K562 (cell line): ENCODE measurements around the gene AMN1. TPM values are rescaled to one million over a fixed set of nuclear protein-coding genes. Genes with fewer than 3 reads are reported as not detected.

Source experiments
- ATAC-seq: fragments of 200-7000 bp; cut with Tn5 transposase; 3 replicates; pipeline ENCODE4 v1.9.1; 2020; ENCODE audit warnings: moderate library complexity
- BruUV-seq: library from RNA; stranded (reverse); fragments of 400-500 nt; replicated peaks from 2 replicates; lab custom pipeline; 2021; lab: Mats Ljungman, UMichigan
- CTCF ChIA-PET: fragments of 300-600 bp; formaldehyde crosslinking; extraction: SDS; loops from one replicate; lab custom pipeline; 2021; ENCODE audit warnings: low intra/inter-chr PET ratio; lab: Yijun Ruan, JAX
- POLR2A ChIA-PET: fragments of 300-600, 350-650 bp; sonication (Branson Sonifier 250); formaldehyde crosslinking; extraction: SDS; loops from one replicate; lab custom pipeline; 2021; ENCODE audit warnings: antibody characterized with exemption, inconsistent platforms; lab: Yijun Ruan, JAX
- DNase-seq, 4 experiments: peaks; one replicate each; pipeline versions ENCODE4 v3.0.0 to v3.0.0-alpha.2; 2011 to 2018; ENCODE audit warnings: low spot score in 3 of 4, mixed read lengths in 3 of 4; ENCODE audit errors: extremely low read depth in 1 of 4
- FAIRE-seq: peaks from 2 replicates; lab custom pipeline; 2011; peaks lifted over from hg19 to GRCh38; lab: Jason Lieb, UNC
- H2AFZ ChIP-seq: 2 replicates; pipeline ENCODE4 v1.6.0; 2011; ENCODE audit warnings: low read depth, low read length, control low read depth, inconsistent platforms
- H3K27ac ChIP-seq: fragments of 200-600 bp; 3 replicates; pipeline ENCODE4 v1.8.0; 2011; ENCODE audit warnings: low read depth, mild to moderate bottlenecking, control low read depth, inconsistent platforms, low read length, moderate library complexity, mixed read lengths; ENCODE audit errors: extremely low read depth
- H3K27me3 ChIP-seq, 2 experiments: fragments of 300-600 bp in 1 of 2; 2 replicates in 1 of 2; 3 replicates in 1 of 2; pipeline versions ENCODE4 v1.6.0 to v1.8.0; 2011; ENCODE audit warnings: inconsistent platforms in 2 of 2, low read length in 2 of 2, mild to moderate bottlenecking in 1 of 2, mixed read lengths in 1 of 2, moderate library complexity in 1 of 2; ENCODE audit not compliant: control insufficient read depth in 2 of 2, insufficient read depth in 2 of 2
- H3K36me3 ChIP-seq: fragments of 300-600 bp; 3 replicates; pipeline ENCODE4 v1.8.0; 2011; ENCODE audit warnings: mild to moderate bottlenecking, low read length, inconsistent platforms; ENCODE audit not compliant: control insufficient read depth, insufficient read depth
- H3K4me1 ChIP-seq, 2 experiments: fragments of 200-600 bp in 1 of 2; replicated peaks in 1 of 2; 2 replicates in 1 of 2; 3 replicates in 1 of 2; pipeline versions ENCODE4 v1.5.1 to v1.8.0; 2011; ENCODE audit warnings: inconsistent platforms in 2 of 2, low read length in 2 of 2, mild to moderate bottlenecking in 1 of 2, mixed read lengths in 1 of 2, moderate library complexity in 1 of 2; ENCODE audit not compliant: control insufficient read depth in 2 of 2, insufficient read depth in 2 of 2
- H3K4me2 ChIP-seq: 2 replicates; pipeline ENCODE4 v1.6.1; 2011; ENCODE audit warnings: low read length, control low read depth, inconsistent platforms, mixed read lengths; ENCODE audit not compliant: insufficient read depth
- H3K4me3 ChIP-seq: fragments of 200-600 bp; sonication (generic), shearing (Covaris generic); 2 replicates; pipeline ENCODE4 v1.5.1; 2016; ENCODE audit warnings: control low read depth, inconsistent platforms
- H3K79me2 ChIP-seq: fragments of 200-600 bp; 3 replicates; pipeline ENCODE4 v1.8.0; 2011; ENCODE audit warnings: low read length, inconsistent platforms; ENCODE audit not compliant: control insufficient read depth, insufficient read depth
- H3K9ac ChIP-seq, 2 experiments: 2 replicates each; pipeline versions ENCODE4 v1.6.0 to v1.6.1; 2011; ENCODE audit warnings: low read depth in 2 of 2, low read length in 2 of 2, control low read depth in 1 of 2, inconsistent platforms in 1 of 2, mild to moderate bottlenecking in 1 of 2, mixed read lengths in 1 of 2; ENCODE audit not compliant: insufficient read depth in 1 of 2
- H3K9me1 ChIP-seq: one replicate; pipeline ENCODE4 v1.6.0; 2011; ENCODE audit warnings: inconsistent platforms, mild to moderate bottlenecking, low read length, moderate library complexity; ENCODE audit not compliant: control insufficient read depth, insufficient read depth
- H3K9me3 ChIP-seq: replicated peaks from 2 replicates; pipeline ENCODE4 v1.5.1; 2011; ENCODE audit warnings: low read depth, low read length, inconsistent platforms; ENCODE audit not compliant: control insufficient read depth, insufficient read depth
- H4K20me1 ChIP-seq: replicated peaks from 2 replicates; pipeline ENCODE4 v1.6.1; 2011; ENCODE audit warnings: low read length, inconsistent platforms, mixed read lengths; ENCODE audit not compliant: control insufficient read depth, insufficient read depth
- E4F1 ChIP-seq: fragments of 250-450 bp; sonication (Bioruptor Pico); IDR thresholded peaks from 2 replicates; pipeline ENCODE4 v1.5.0; 2021; ENCODE audit warnings: mild to moderate bottlenecking, borderline replicate concordance
- WGBS: fragments of 100-300 bp; shearing (Covaris generic); methylation state at CpG from one replicate; pipeline ENCODE4 v1.1.6; 2016; ENCODE audit warnings: low coverage, mixed read lengths; ENCODE audit not compliant: insufficient coverage; ENCODE audit errors: missing lambda C conversion rate; 5-methylcytosine and 5-hydroxymethylcytosine counted together
- in situ Hi-C: fragments of 300-500 bp; cut with MboI; formaldehyde crosslinking; loops from 4 replicates; pipeline ENCODE4 v1.15.0; 2018; ENCODE audit warnings: inconsistent platforms, mixed read lengths
- intact Hi-C: fragments of 100-400 bp; cut with micrococcal nuclease; formaldehyde crosslinking; loops from 2 replicates; pipeline ENCODE4 v1.14.2; 2022
- polyA plus RNA-seq, 8 experiments: library from polyadenylated mRNA; depleted of rRNA in 4 of 8; stranded (reverse) in 5 of 8; unstranded in 3 of 8; fragments of >200 nt; fragmentation: Nextera tagmentation in 2 of 8; fragmentation: Illumina TruSeq in 1 of 8; extraction: Ambion mirVana in 2 of 8; extraction: Trizol in 1 of 8; gene quantifications; 2 replicates each; pipeline versions ENCODE4 v1.2.1 to v1.2.3, GENCODE V29; 2011 to 2014; ENCODE audit warnings: inconsistent platforms in 1 of 8, missing spikeins in 1 of 8
- total RNA-seq, 7 experiments: library from RNA; depleted of rRNA in 6 of 7; stranded (reverse); fragments of >200 nt in 6 of 7; fragmentation: Illumina TruSeq in 2 of 7; extraction: Trizol in 2 of 7; gene quantifications; 2 replicates each; pipeline versions ENCODE4 v1.2.1 to v1.2.3, GENCODE V29; 2011 to 2021; ENCODE audit warnings: low replicate concordance in 1 of 7

AMN1 gene
- total and polyA plus RNA-seq, 9 of the 15 experiments (the other 6 are each of a cell fraction or from before 2014, with no cell fraction given): 5.2 to 27.6 (median 13.0) TPM

- Histone ChIP-seq H3K27ac (no peak overlapping the region), H3K27me3 (no peaks in the 10 kb centered on the region), H3K9me3 (no peaks in the 10 kb centered on the region), H2AFZ (no peak overlapping the region), H3K4me3 (no peak overlapping the region), H3K9ac (no peak overlapping the region), H3K36me3 (no peaks in the 10 kb centered on the region), H3K79me2 (no peaks in the 10 kb centered on the region)
- ATAC-seq (no peak), DNase-seq (no peak)
- 55% methylated on average over 4 of the region's 4 CpGs for WGBS
- ChIA-PET CTCF (no interaction called here), POLR2A (interaction anchor here (1.0 kb wide), 1 partner anchor 689 kb away, joined by 3 read pairs; no protein-coding TSS in a partner anchor)
- in situ Hi-C loops: no loop called here
- TF ChIP-seq E4F1 (CRISPR knock-in tag): no peak
- TF ChIP-seq, all 486 proteins: peak for 0
- intact Hi-C loops: no loop called here
- H3K4me1 ChIP-seq: no peaks in the 10 kb centered on the region; a peak in 1 of 5 replicates
- FAIRE-seq: no peak
- BruUV-seq: no TSS peak
- H4K20me1 ChIP-seq: no peaks in the 10 kb centered on the region
- H3K9me1 ChIP-seq: no peaks in the 10 kb centered on the region
- H3K4me2 ChIP-seq: no peak overlapping the region
These were observed 65.2 kb downstream of the AMN1 start for GRCh38 chr12:31663576-31663975.
